Activated naive CD4-positive, alpha-beta T cell treated with anti-CD3 and anti-CD28 coated beads, Interleukin-2, amount 50 U/mL, for 72 hours (primary cell): Measurements from ENCODE around the gene DCHS1. TPM values are rescaled to one million over a fixed set of nuclear protein-coding genes. Genes with fewer than 3 reads are reported as not detected.
A peak's percentile ranks its signal among the peaks of the same experiment; 100 is the strongest.

ENCODE experiments used
- ATAC-seq, 2 donors: fragments of 150-1000 bp; cut with Tn5 transposase; 2 replicates each; pipeline ENCODE4 v1.10.0; 2021; ENCODE audit warnings: mild to moderate bottlenecking in 2 of 2, moderate library complexity in 2 of 2
- DNase-seq, 2 donors: peaks; one replicate each; pipeline ENCODE4 v3.0.0; 2021 to 2022; ENCODE audit warnings: low spot score in 2 of 2
- H3K27ac Mint-ChIP-seq, 2 donors: one replicate each; pipeline ENCODE4 v1.8.0; 2022; ENCODE audit warnings: mild to moderate bottlenecking in 2 of 2, mixed read lengths in 2 of 2
- H3K36me3 Mint-ChIP-seq, 2 donors: one replicate each; pipeline ENCODE4 v1.8.0; 2022; ENCODE audit warnings: mixed read lengths in 2 of 2
- H3K9me3 Mint-ChIP-seq, 2 donors: one replicate each; pipeline ENCODE4 v1.8.0; 2022; ENCODE audit warnings: mixed read lengths in 2 of 2
- total RNA-seq, 2 donors: library from RNA; stranded (reverse); gene quantifications; one replicate each; pipeline ENCODE4 v1.2.3, GENCODE V29; 2022

Gene DCHS1
- total RNA-seq, 2 donors from 2014 or later, result 0.82 to 2.1 TPM

- ATAC-seq (peak in 1 of 2 donors; percentile 52), DNase-seq (no peak)
- no peak overlapping the region for H3K27ac Mint-ChIP-seq
- peaks cover 0 to 12% of the 10 kb centered on the region in 2 donors for H3K9me3 Mint-ChIP-seq
- peaks cover 15 to 17% of the 10 kb centered on the region in 2 donors for H3K36me3 Mint-ChIP-seq
Observed at GRCh38 chr11:6677018-6677417, 21.4 kb upstream of the DCHS1 start.

GRCh38 chr11:6674862-6675261 is 19.3 kb upstream of the DCHS1 start:
- peaks cover 7 to 20% of the 10 kb centered on the region in 2 donors for H3K9me3 Mint-ChIP-seq
- DNase-seq, result no peak
- H3K27ac Mint-ChIP-seq, result peak overlapping the region in 1 of 2 donors; percentile 46
- peaks cover 0 to 7% of the 10 kb centered on the region in 2 donors for H3K36me3 Mint-ChIP-seq
- no peak for ATAC-seq

- H3K36me3 Mint-ChIP-seq, result peaks cover 0 to 7% of the 10 kb centered on the region in 2 donors
- peaks cover 7 to 20% of the 10 kb centered on the region in 2 donors for H3K9me3 Mint-ChIP-seq
- peak overlapping the region in 1 of 2 donors; percentile 12 for H3K27ac Mint-ChIP-seq
- DNase-seq (no peak), ATAC-seq (no peak)
Observed at GRCh38 chr11:6674219-6674597, 18.6 kb upstream of the DCHS1 start.

GRCh38 chr11:6673523-6674218 is 18.1 kb upstream of the DCHS1 start:
- Mint-ChIP-seq H3K9me3 (peaks cover 7 to 20% of the 10 kb centered on the region in 2 donors), H3K36me3 (peaks cover 0 to 7% of the 10 kb centered on the region in 2 donors), H3K27ac (peak overlapping the region in 1 of 2 donors; percentile 12)
- DNase-seq, result no peak
- no peak for ATAC-seq

- ATAC-seq (no peak), DNase-seq (no peak)
- peaks cover 7 to 20% of the 10 kb centered on the region in 2 donors for H3K9me3 Mint-ChIP-seq
- H3K36me3 Mint-ChIP-seq, result peaks cover 0 to 7% of the 10 kb centered on the region in 2 donors
- no peak overlapping the region for H3K27ac Mint-ChIP-seq
Observed at GRCh38 chr11:6671991-6672390, 16.4 kb upstream of the DCHS1 start.

- Mint-ChIP-seq H3K27ac (no peak overlapping the region), H3K9me3 (peaks cover 7 to 20% of the 10 kb centered on the region in 2 donors), H3K36me3 (peaks cover 0 to 7% of the 10 kb centered on the region in 2 donors)
- DNase-seq, result no peak
- ATAC-seq, result peak in 1 of 2 donors; percentile 15
Observed at GRCh38 chr11:6670202-6670830, 14.7 kb upstream of the DCHS1 start.

- Mint-ChIP-seq H3K36me3 (peaks cover 0 to 7% of the 10 kb centered on the region in 2 donors), H3K27ac (no peak overlapping the region), H3K9me3 (peaks cover 7 to 15% of the 10 kb centered on the region in 2 donors)
- ATAC-seq (peak; percentile 53 to 85), DNase-seq (no peak)
Observed at GRCh38 chr11:6667733-6668374, 12.2 kb upstream of the DCHS1 start.

- H3K27ac Mint-ChIP-seq, result peak overlapping the region in 1 of 2 donors; percentile 61
- ATAC-seq (peak; percentile 19 to 85), DNase-seq (no peak)
- H3K36me3 Mint-ChIP-seq, result peaks cover 0 to 7% of the 10 kb centered on the region in 2 donors
- peaks cover 7% of the 10 kb centered on the region in 2 donors for H3K9me3 Mint-ChIP-seq
Observed at GRCh38 chr11:6666302-6667183, 10.9 kb upstream of the DCHS1 start.

GRCh38 chr11:6664551-6664950 is 8.9 kb upstream of the DCHS1 start:
- Mint-ChIP-seq H3K27ac (no peak overlapping the region), H3K36me3 (no peaks in the 10 kb centered on the region), H3K9me3 (no peaks in the 10 kb centered on the region)
- ATAC-seq (no peak), DNase-seq (no peak)

GRCh38 chr11:6663794-6664469 is 8.3 kb upstream of the DCHS1 start:
- DNase-seq (no peak), ATAC-seq (no peak)
- Mint-ChIP-seq H3K9me3 (no peaks in the 10 kb centered on the region), H3K36me3 (no peaks in the 10 kb centered on the region), H3K27ac (no peak overlapping the region)

- Mint-ChIP-seq H3K36me3 (no peaks in the 10 kb centered on the region), H3K9me3 (no peaks in the 10 kb centered on the region), H3K27ac (no peak overlapping the region)
- DNase-seq (no peak), ATAC-seq (no peak)
Observed at GRCh38 chr11:6660712-6661111, 5.1 kb upstream of the DCHS1 start.

- Mint-ChIP-seq H3K9me3 (no peaks in the 10 kb centered on the region), H3K27ac (no peak overlapping the region), H3K36me3 (no peaks in the 10 kb centered on the region)
- no peak for DNase-seq
- no peak for ATAC-seq
Observed at GRCh38 chr11:6658647-6659046, 3.0 kb upstream of the DCHS1 start.

- no peak for ATAC-seq
- DNase-seq, result no peak
- Mint-ChIP-seq H3K9me3 (no peaks in the 10 kb centered on the region), H3K27ac (no peak overlapping the region), H3K36me3 (no peaks in the 10 kb centered on the region)
Observed at GRCh38 chr11:6657346-6657745, 1.7 kb upstream of the DCHS1 start.

- no peaks in the 10 kb centered on the region for H3K36me3 Mint-ChIP-seq
- ATAC-seq, result no peak
- no peaks in the 10 kb centered on the region for H3K9me3 Mint-ChIP-seq
- no peak overlapping the region for H3K27ac Mint-ChIP-seq
- no peak for DNase-seq
Observed at GRCh38 chr11:6656936-6657335, 1.3 kb upstream of the DCHS1 start.

- Mint-ChIP-seq H3K27ac (no peak overlapping the region), H3K36me3 (no peaks in the 10 kb centered on the region), H3K9me3 (no peaks in the 10 kb centered on the region)
- no peak for DNase-seq
- no peak for ATAC-seq
Observed at GRCh38 chr11:6656584-6656915, 941 bp upstream of the DCHS1 start.
